ENCODE data around the gene AUTS2. TPM values are rescaled to one million over a fixed set of nuclear protein-coding genes. Genes with fewer than 3 reads are reported as not detected.

The AUTS2 gene
- total RNA-seq, 6 experiments from 2014 or later = 10.4 to 32.0 (median 19.3) TPM

DNA sequence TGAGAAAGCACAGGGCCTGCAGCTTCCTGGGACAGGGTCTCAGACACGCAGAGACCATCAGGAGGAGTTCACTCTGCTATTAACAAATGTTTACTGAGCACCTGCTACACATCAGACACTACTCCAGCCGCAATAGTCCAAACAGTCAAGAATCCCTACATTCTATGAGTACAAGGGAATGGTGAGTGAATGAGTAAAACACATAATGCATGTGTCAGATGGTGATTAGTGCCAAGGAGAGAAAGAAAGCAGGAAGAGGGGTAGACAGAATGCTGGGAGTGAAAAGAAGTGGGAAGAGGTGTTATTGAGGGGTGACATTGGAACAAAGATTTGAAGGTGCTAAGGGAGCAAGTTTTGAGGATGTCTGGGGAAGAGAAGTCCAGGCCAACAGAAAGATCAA, 899.5 kb downstream of the AUTS2 start:
- DNase-seq (no peak), ATAC-seq (no peak)
- Histone ChIP-seq H3K27me3 (no peaks in the 10 kb centered on the region), H3K9me3 (no peaks in the 10 kb centered on the region), H3K27ac (no peak overlapping the region), H3K36me3 (no peaks in the 10 kb centered on the region), H3K4me3 (no peak overlapping the region), H3K4me1 (peaks cover 0 to 11% (median 0%) of the 10 kb centered on the region in 4 donors)
- WGBS (ENCODE audit: insufficient coverage, low coverage, low lambda C conversion rate, missing lambda C conversion rate) = 88% methylated on average over 1 of the region's 2 CpGs
- intact Hi-C loops (cut with DNase I) = no loop called here
- TF ChIP-seq POLR2A (IDR thresholded peaks at IDR 0.05) = no peak
- TF ChIP-seq, protein P1, sequence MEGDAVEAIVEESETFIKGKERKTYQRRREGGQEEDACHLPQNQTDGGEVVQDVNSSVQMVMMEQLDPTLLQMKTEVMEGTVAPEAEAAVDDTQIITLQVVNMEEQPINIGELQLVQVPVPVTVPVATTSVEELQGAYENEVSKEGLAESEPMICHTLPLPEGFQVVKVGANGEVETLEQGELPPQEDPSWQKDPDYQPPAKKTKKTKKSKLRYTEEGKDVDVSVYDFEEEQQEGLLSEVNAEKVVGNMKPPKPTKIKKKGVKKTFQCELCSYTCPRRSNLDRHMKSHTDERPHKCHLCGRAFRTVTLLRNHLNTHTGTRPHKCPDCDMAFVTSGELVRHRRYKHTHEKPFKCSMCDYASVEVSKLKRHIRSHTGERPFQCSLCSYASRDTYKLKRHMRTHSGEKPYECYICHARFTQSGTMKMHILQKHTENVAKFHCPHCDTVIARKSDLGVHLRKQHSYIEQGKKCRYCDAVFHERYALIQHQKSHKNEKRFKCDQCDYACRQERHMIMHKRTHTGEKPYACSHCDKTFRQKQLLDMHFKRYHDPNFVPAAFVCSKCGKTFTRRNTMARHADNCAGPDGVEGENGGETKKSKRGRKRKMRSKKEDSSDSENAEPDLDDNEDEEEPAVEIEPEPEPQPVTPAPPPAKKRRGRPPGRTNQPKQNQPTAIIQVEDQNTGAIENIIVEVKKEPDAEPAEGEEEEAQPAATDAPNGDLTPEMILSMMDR (IDR thresholded peaks at IDR 0.05) = no peak

- no peak for TF ChIP-seq POLR2A (IDR thresholded peaks at IDR 0.05)
- TF ChIP-seq, protein P1 (IDR thresholded peaks at IDR 0.05) = no peak
- intact Hi-C loops (cut with DNase I) = no loop called here
- Histone ChIP-seq H3K4me3 (no peak overlapping the region), H3K9me3 (no peaks in the 10 kb centered on the region), H3K4me1 (peaks cover 0 to 13% (median 0%) of the 10 kb centered on the region in 4 donors), H3K27me3 (no peaks in the 10 kb centered on the region), H3K36me3 (no peaks in the 10 kb centered on the region), H3K27ac (no peak overlapping the region)
- WGBS (ENCODE audit: insufficient coverage, low coverage, low lambda C conversion rate, missing lambda C conversion rate) = 80% methylated on average over 2 of the region's 5 CpGs
- DNase-seq (no peak), ATAC-seq (no peak)
Observed at GRCh38 chr7:70498232-70498992, 900.1 kb downstream of the AUTS2 start.

- ATAC-seq (no peak), DNase-seq (no peak)
- intact Hi-C loops (cut with DNase I) = no loop called here
- Histone ChIP-seq H3K27me3 (no peaks in the 10 kb centered on the region), H3K9me3 (no peaks in the 10 kb centered on the region), H3K4me3 (no peak overlapping the region), H3K36me3 (no peaks in the 10 kb centered on the region), H3K27ac (no peak overlapping the region), H3K4me1 (peaks cover 0 to 13% (median 0%) of the 10 kb centered on the region in 4 donors)
- 88% methylated on average over 3 of the region's 7 CpGs for WGBS (ENCODE audit: insufficient coverage, low coverage, low lambda C conversion rate, missing lambda C conversion rate)
- TF ChIP-seq, protein P1 (IDR thresholded peaks at IDR 0.05) = no peak
- no peak for TF ChIP-seq POLR2A (IDR thresholded peaks at IDR 0.05)
Observed at GRCh38 chr7:70500261-70500660, 902.0 kb downstream of the AUTS2 start.

GRCh38 chr7:70502117-70502863, 904.0 kb downstream of the AUTS2 start:
- WGBS (ENCODE audit: insufficient coverage, low coverage, low lambda C conversion rate, missing lambda C conversion rate) = 53% methylated on average over 8 of the region's 8 CpGs
- H3K9me3 ChIP-seq = no peaks in the 10 kb centered on the region
- H3K27me3 ChIP-seq = no peaks in the 10 kb centered on the region
- intact Hi-C loops (cut with DNase I) = no loop called here
- peak in 1 of 3 donors; percentile 47 for DNase-seq
- H3K27ac ChIP-seq = no peak overlapping the region
- no peaks in the 10 kb centered on the region for H3K36me3 ChIP-seq
- peak; percentile 67 to 89 (median 79) for ATAC-seq
- TF ChIP-seq POLR2A (IDR thresholded peaks at IDR 0.05) = no peak
- TF ChIP-seq, protein P1 (IDR thresholded peaks at IDR 0.05) = no peak
- H3K4me3 ChIP-seq = no peak overlapping the region
- peaks cover 0 to 13% (median 0%) of the 10 kb centered on the region in 4 donors for H3K4me1 ChIP-seq
